MM.1S (cell line): Measurements from ENCODE around the gene MAML3.

Experiments
- CTCF ChIP-seq: fragments of 300-600 bp; sonication (generic); IDR thresholded peaks from 2 replicates; pipeline ENCODE4 v1.5.1; 2016; ENCODE audit warnings: antibody characterized with exemption, low read length, mixed read lengths
- EZH2 ChIP-seq: fragments of 300-600 bp; sonication (generic); optimal IDR thresholded peaks from 2 replicates; pipeline ENCODE3; 2017; ENCODE audit warnings: low read depth, mild to moderate bottlenecking, antibody characterized with exemption, low read length, mixed read lengths
- EZH2phosphoT487 ChIP-seq: fragments of 300-600 bp; sonication (generic); IDR thresholded peaks from 2 replicates; pipeline ENCODE4 v1.6.1; 2018; ENCODE audit warnings: antibody characterized with exemption, low read length

- TF ChIP-seq EZH2phosphoT487 (no peak), CTCF (no peak), EZH2 (no peak)
Measured at GRCh38 chr4:140004549-140004895, 149.5 kb downstream of the MAML3 start.
